Omental fat pad (tissue), 4 donors: ENCODE data around the gene SPTBN1. TPM values are rescaled to one million over a fixed set of nuclear protein-coding genes. Genes with fewer than 3 reads are reported as not detected.

Experiments used
- ATAC-seq: fragments of 150-250 bp; one replicate; pipeline ENCODE4 v1.9.1; 2016; ENCODE audit warnings: mild to moderate bottlenecking, moderate library complexity; ENCODE audit not compliant: low FRiP score
- DNase-seq: peaks from one replicate; pipeline ENCODE4 v3.0.0-alpha.2; 2019; ENCODE audit warnings: low spot score
- total RNA-seq, 4 donors: library from RNA; depleted of rRNA; stranded (reverse); fragments of >200 nt; gene quantifications; one replicate each; pipeline ENCODE4 v1.1.0, GENCODE V29; 2016
- TF ChIP-seq, protein P1 (sequence below), 3 donors: fragments of 450-650 bp; IDR thresholded peaks; one replicate each; pipeline ENCODE4 v1.5.1; 2016 to 2017; ENCODE audit warnings: antibody characterized with exemption in 3 of 3, mild to moderate bottlenecking in 3 of 3, moderate library complexity in 2 of 3

Gene SPTBN1
- total RNA-seq, 4 donors from 2014 or later, result 681 to 1,046 (median 964) TPM

DNA sequence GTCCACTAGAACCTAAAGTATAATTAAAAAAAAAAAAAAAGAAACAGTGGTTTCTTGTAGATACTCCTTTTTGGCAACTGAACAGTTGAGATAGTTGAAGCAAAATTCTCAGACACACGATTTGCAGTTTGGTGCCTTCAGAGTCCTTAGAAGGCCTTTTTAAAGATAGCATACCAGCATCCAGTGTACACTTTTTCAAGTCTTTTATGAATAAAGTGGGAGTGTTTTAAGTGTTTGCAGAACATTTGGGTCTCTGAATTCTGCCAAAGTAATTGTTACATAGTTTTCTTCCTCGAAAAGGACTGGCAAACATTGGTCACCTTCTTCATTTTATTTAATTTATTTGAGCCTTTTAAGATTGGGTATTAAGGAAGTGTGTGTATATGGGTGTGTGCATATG is 62.3 kb downstream of the SPTBN1 start:
- ATAC-seq, result no peak
- no peak for DNase-seq
- TF ChIP-seq, protein P1, sequence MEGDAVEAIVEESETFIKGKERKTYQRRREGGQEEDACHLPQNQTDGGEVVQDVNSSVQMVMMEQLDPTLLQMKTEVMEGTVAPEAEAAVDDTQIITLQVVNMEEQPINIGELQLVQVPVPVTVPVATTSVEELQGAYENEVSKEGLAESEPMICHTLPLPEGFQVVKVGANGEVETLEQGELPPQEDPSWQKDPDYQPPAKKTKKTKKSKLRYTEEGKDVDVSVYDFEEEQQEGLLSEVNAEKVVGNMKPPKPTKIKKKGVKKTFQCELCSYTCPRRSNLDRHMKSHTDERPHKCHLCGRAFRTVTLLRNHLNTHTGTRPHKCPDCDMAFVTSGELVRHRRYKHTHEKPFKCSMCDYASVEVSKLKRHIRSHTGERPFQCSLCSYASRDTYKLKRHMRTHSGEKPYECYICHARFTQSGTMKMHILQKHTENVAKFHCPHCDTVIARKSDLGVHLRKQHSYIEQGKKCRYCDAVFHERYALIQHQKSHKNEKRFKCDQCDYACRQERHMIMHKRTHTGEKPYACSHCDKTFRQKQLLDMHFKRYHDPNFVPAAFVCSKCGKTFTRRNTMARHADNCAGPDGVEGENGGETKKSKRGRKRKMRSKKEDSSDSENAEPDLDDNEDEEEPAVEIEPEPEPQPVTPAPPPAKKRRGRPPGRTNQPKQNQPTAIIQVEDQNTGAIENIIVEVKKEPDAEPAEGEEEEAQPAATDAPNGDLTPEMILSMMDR (IDR thresholded peaks at IDR 0.05), result no peak

DNA sequence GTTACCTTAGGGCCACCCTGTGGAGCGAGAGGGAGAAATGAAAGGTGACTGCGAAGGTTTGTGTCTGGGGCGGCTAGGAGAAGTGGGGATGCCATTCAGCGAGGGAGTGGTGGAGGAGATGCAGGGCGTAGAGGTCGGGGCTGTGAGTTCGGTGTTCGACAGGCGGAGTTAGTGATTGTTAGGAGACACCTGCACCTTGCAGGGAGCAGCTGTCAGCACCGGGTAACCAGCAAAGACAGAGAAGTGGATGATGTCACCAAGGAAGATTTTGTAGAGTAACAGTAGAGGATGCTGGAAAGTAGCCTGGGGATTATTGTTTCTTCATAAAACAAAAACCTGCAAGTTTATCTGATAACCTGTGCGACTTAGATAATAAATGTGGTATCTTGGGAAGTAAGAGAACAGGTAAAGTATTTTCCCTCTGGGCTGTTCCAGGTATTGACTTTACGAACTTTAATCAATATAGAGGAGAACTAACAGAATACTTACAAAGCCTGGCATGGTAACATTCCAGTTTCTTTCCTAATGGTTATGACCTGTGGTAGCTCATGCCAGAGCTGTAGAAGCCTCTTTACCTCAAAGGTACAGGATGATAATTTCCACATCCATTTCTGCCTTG is 63.8 kb downstream of the SPTBN1 start:
- DNase-seq, result no peak
- no peak for ATAC-seq
- TF ChIP-seq, protein P1 (IDR thresholded peaks at IDR 0.05), result no peak

DNA sequence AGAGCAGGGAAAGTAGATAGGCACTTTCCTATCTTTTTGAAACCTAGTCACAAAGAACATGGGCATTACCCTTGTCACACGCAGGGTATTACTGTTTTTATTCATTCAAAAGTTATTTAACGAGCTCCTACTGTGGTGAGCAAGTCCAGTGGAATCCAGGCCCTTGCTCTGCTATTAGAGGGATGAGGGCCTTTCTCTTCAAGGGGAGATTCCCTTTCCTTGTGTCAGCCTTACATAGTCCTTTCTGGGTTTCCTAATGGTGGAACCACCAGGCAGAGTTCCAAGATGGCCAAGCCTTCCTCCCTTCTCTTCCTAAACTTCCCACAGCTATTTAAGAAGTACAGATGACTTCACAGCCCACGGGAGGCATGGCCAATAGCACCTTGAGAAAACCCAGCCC is 64.6 kb downstream of the SPTBN1 start:
- no peak for DNase-seq
- peak; percentile 45 for ATAC-seq
- TF ChIP-seq, protein P1 (IDR thresholded peaks at IDR 0.05), result no peak

DNA sequence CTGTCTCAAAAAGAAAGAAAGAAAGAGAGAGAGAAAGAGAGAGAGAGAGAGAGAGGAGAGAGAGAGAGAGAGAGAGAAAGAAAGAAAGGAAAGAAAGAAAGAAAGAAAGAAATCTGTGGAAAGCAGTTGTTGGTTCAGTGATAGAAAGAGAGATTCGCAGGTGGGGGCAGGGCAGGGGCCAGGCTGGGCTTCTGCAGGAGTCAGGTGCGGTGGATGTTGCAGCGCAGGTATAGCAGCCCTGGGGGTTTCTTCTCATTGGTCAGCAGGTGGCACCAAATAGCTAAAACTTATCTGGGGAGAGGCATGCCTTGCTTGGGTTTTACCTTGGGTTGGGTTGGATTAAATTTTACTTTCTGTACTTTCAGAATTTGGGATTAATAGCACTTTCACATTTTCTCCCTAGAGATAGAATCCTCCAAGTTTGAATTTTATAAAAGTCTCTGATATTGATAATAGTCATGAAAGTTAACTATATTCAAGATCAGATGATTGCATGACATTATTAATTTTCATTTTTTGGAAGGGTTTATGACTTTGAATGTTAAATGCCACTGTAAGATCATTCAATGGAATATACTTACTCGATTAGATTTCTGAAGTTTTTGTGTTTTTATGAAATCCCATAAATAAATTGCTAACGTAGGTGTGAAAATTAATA is 66.6 kb downstream of the SPTBN1 start:
- ATAC-seq (peak; percentile 54), DNase-seq (no peak)
- TF ChIP-seq, protein P1 (IDR thresholded peaks at IDR 0.05), result peak in 1 of 3 donors; percentile 54

DNA sequence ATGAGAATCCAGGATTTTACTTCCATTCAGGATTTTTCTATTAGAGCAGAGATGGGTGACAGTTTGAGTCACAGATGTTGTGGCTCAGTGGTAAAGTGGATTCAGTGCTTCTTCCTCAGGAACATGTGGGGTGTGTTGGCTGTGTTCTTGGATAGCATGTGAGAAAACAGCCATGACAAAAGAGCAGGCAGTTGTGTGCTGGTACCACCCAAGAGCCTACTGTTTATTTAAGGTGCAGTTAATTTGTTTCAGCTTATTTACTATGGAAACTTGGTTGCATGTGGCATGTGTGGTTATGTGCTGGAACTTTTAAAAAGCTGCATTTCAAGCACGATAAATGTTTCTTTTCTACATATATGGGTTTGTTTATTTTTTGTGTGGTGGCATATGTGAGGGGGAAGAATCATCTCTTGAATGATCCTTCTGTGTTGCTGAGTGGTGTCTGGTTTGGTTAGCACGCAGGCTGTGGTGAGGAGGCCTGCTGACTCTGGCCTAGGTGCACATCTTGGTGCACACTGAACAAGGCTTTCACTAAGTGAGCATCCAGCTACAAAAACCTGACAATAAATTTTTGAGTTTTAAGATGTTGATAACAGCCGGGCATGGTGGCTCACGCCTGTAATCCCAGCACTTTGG is 67.3 kb downstream of the SPTBN1 start:
- DNase-seq (no peak), ATAC-seq (no peak)
- TF ChIP-seq, protein P1 (IDR thresholded peaks at IDR 0.05), result no peak

DNA sequence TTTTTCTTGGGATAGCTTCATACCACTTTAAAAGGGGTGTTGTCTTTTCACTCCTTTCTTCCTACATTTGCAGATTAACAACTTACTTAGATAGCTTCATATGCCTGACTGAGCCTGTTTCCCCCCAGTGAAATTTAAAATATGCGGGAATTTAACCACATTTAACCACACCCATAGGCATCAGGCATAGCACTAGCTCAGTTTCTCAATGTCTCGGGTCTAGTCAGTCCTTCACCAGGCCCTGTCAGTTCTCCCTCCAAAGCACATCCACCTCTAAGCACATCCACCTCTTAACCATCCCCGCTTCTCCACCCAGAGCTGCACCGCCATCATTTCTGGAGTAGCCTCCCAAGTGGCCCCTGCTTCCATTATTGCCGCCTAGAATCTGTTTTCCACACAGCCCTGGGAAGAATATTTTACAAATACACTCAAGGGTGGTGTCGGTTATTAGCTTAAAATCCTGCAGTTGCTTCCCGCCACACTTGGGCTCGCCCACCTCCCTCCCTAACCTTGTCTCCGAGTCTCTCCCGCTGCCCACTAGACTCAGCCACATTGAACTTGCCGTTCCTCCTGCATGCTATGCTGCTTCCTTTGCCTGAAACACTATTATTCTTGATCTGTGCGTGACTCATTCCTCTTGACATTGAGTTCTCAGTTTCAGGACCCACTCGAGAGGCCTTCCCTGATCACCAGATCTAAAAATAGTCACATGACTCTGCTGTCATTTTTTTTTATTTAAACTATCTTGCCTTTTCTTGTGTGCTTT is 68.3 kb downstream of the SPTBN1 start:
- peak; percentile 45 for ATAC-seq
- DNase-seq, result no peak
- TF ChIP-seq, protein P1 (IDR thresholded peaks at IDR 0.05), result no peak
